ENCODE results near the gene OR2A2.
"Not testable (repeated sequence)": the region's sequence is repeated elsewhere in the genome, so short reads cannot be mapped to it uniquely, and the experiment has no call there.

The OR2A2 gene

DNA sequence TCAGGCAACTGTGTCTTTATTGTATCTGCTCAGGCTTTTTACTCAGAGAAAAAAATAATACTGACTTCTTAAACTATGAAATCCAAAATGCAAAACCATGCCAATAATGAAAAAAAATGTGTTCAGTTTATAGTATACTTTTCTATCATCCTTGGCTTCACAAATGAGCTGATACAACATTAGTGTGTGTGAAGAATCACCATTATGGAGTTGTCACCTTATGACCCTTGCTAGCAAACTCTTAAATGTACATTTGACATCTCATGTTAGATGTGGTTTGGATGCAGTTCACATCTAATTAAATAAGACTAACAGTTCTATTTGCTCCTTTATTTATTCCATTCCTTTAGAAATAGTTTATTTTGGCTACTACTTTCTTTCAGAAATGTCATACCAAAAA lies 4.2 kb upstream of the OR2A2 start:
- Mint-ChIP-seq H3K27ac (no peak overlapping the region), H3K27me3 (ENCODE audit: low read depth) (no peaks in the 10 kb centered on the region), H3K9me3 (no peaks in the 10 kb centered on the region), H3K4me1 (no peaks in the 10 kb centered on the region), H3K4me3 (no peak overlapping the region), H3K36me3 (ENCODE audit: low read depth) (no peaks in the 10 kb centered on the region)
- TF ChIP-seq, protein P1, sequence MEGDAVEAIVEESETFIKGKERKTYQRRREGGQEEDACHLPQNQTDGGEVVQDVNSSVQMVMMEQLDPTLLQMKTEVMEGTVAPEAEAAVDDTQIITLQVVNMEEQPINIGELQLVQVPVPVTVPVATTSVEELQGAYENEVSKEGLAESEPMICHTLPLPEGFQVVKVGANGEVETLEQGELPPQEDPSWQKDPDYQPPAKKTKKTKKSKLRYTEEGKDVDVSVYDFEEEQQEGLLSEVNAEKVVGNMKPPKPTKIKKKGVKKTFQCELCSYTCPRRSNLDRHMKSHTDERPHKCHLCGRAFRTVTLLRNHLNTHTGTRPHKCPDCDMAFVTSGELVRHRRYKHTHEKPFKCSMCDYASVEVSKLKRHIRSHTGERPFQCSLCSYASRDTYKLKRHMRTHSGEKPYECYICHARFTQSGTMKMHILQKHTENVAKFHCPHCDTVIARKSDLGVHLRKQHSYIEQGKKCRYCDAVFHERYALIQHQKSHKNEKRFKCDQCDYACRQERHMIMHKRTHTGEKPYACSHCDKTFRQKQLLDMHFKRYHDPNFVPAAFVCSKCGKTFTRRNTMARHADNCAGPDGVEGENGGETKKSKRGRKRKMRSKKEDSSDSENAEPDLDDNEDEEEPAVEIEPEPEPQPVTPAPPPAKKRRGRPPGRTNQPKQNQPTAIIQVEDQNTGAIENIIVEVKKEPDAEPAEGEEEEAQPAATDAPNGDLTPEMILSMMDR (IDR thresholded peaks at IDR 0.05; ENCODE audit: unreplicated experiment in 3 of 3) = no peak

DNA sequence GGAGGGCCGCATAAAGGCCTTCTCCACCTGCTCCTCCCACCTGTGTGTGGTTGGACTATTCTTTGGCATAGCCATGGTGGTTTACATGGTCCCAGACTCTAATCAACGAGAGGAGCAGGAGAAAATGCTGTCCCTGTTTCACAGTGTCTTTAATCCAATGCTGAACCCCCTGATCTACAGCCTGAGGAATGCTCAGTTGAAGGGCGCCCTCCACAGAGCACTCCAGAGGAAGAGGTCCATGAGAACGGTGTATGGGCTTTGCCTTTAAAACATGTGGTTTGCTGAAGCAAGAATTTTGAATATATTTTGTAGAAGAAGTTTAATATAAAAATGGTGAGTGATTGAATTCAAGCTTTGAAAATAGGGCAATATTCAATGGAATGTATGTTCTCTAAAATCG lies 889 bp downstream of the OR2A2 start:
- no peaks in the 10 kb centered on the region for H3K27me3 Mint-ChIP-seq (ENCODE audit: low read depth)
- no peak overlapping the region for H3K27ac Mint-ChIP-seq
- H3K9me3 Mint-ChIP-seq = no peaks in the 10 kb centered on the region
- TF ChIP-seq, protein P1 (IDR thresholded peaks at IDR 0.05; ENCODE audit: unreplicated experiment in 3 of 3) = no peak
- no peak overlapping the region for H3K4me3 Mint-ChIP-seq
- no peaks in the 10 kb centered on the region for H3K36me3 Mint-ChIP-seq (ENCODE audit: low read depth)
- no peaks in the 10 kb centered on the region for H3K4me1 Mint-ChIP-seq

DNA sequence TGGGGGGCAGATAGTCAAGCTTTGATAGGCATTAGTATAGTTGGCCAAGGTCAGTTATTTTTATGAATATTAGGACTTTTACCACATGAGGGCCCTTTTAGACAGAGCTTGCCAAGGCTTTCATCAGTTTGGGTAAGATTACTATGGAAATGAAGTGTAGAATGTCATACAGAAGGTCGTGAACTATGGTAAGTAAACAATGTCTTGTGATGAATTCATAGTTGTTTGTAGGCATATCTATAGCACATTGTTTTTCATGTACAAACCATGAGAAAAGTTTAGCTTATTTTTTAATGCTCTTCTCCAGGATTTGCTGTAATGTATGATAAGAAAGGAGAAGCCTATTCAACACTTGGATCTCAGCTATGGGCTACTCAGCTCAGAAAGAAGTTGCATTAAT lies 4.3 kb downstream of the OR2A2 start:
- Mint-ChIP-seq H3K4me3 (no peak overlapping the region), H3K27me3 (ENCODE audit: low read depth) (no peaks in the 10 kb centered on the region), H3K36me3 (ENCODE audit: low read depth) (no peaks in the 10 kb centered on the region), H3K9me3 (no peaks in the 10 kb centered on the region), H3K27ac (no peak overlapping the region), H3K4me1 (no peaks in the 10 kb centered on the region)
- TF ChIP-seq, protein P1 (IDR thresholded peaks at IDR 0.05; ENCODE audit: unreplicated experiment in 3 of 3) = no peak

DNA sequence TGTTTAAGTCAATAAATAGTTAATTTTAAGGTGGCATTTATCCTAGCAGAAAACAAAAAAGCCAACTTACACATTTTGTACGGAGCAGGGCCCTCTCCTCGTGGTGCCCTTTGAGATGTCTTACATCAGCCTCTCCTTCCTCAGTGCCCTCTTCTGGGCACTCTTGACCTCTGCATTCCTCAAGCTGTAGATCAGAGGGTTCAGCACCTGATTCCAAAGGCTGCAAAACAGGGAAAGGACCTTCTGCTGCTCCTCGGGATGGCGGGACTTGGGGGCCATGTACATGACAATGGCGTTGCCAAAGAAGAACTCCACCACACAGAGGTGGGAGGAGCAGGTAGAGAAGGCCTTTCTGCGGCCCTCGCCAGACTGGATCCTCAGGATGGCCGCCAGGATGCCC lies 9.0 kb downstream of the OR2A2 start:
- Mint-ChIP-seq H3K9me3 (peaks cover 2% of the 10 kb centered on the region), H3K27me3 (ENCODE audit: low read depth) (no peaks in the 10 kb centered on the region), H3K4me3 (no peak overlapping the region), H3K4me1 (no peaks in the 10 kb centered on the region), H3K36me3 (ENCODE audit: low read depth) (no peaks in the 10 kb centered on the region), H3K27ac (no peak overlapping the region)
- TF ChIP-seq, protein P1 (IDR thresholded peaks at IDR 0.05; ENCODE audit: unreplicated experiment in 3 of 3) = no peak

DNA sequence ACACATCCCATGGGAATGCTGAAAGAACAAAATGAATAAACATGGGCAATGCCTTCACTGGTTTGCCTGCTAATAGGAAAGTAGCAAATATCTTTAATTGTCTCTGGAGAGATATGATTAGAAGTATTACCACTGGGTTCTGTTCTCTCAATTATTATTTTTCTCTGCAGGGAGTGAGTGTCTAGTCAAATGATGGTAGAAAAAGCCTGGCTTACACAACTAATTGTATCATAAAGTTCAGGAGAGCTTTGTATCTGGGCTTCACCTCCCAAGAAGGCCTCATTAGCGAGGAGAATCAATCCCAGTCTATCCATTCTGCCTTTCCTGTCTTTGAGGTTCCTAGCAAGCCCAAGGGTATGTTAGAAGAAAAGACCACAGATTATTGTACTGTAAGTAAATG lies 13.5 kb downstream of the OR2A2 start, which contains the start of gene OR2A14:
Gene OR2A14, plus strand, starts transcription at position 301 of the 400 bp plus-strand sequence. CDS start 5,937 bp downstream, outside the sequence.
- Mint-ChIP-seq H3K27me3 (ENCODE audit: low read depth) (no peaks in the 10 kb centered on the region), H3K9me3 (peaks cover 2% of the 10 kb centered on the region), H3K4me1 (no peaks in the 10 kb centered on the region), H3K4me3 (no peak within 1 kb of the TSS), H3K36me3 (ENCODE audit: low read depth) (no peaks in the 10 kb centered on the region), H3K27ac (no peak within 1 kb of the TSS)
- TF ChIP-seq, protein P1 (IDR thresholded peaks at IDR 0.05; ENCODE audit: unreplicated experiment in 3 of 3) = no peak

DNA sequence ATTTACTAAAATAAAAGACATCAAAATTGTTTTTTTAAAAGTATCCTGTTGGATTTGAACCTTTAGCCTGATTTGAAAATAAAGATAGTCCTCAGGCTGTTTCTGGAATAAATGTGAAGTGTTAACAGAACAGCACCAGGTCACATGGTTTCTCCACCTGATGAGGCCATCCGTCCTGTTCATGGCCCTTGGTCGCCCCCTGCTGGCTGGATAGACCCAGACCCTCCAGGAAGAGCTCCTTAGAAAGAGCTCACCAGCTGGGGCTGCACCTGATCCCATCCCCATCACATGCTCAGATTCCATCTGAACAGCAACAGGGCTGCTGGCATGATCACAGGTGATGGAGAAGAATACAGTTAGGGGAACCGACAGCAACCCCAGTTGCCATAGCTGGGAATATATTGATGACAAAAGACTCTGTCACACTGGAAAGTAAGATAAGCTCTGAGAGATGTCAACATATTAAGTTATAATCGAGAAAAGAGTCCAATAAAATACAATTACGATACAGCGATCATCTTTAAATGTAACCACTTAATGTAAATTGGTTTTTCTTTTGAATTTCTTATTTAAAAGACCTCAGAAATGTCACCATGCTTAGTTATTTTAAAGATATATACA lies 18.4 kb downstream of the OR2A2 start:
- no peak overlapping the region for H3K4me3 Mint-ChIP-seq
- no peaks in the 10 kb centered on the region for H3K9me3 Mint-ChIP-seq
- H3K36me3 Mint-ChIP-seq (ENCODE audit: low read depth) = no peaks in the 10 kb centered on the region
- TF ChIP-seq, protein P1 (IDR thresholded peaks at IDR 0.05; ENCODE audit: unreplicated experiment in 3 of 3) = peak; percentile 68 to 80 (median 73)
- no peaks in the 10 kb centered on the region for H3K4me1 Mint-ChIP-seq
- no peak overlapping the region for H3K27ac Mint-ChIP-seq
- H3K27me3 Mint-ChIP-seq (ENCODE audit: low read depth) = peaks cover 4% of the 10 kb centered on the region

DNA sequence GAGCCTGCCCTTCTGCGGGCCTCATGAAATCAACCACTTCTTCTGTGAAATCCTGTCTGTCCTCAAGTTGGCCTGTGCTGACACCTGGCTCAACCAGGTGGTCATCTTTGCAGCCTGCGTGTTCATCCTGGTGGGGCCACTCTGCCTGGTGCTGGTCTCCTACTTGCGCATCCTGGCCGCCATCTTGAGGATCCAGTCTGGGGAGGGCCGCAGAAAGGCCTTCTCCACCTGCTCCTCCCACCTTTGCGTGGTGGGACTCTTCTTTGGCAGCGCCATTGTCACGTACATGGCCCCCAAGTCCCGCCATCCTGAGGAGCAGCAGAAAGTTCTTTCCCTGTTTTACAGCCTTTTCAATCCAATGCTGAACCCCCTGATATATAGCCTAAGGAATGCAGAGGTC lies 20.2 kb downstream of the OR2A2 start:
- not testable (repeated sequence) for H3K36me3 Mint-ChIP-seq (ENCODE audit: low read depth); H3K4me3 Mint-ChIP-seq; H3K27me3 Mint-ChIP-seq (ENCODE audit: low read depth); H3K9me3 Mint-ChIP-seq; H3K4me1 Mint-ChIP-seq; H3K27ac Mint-ChIP-seq

All from nephron (organoid).